ENCODE measurements around the gene TNFAIP2. TPM values are rescaled to one million over a fixed set of nuclear protein-coding genes. Genes with fewer than 3 reads are reported as not detected.

Gene TNFAIP2
- total RNA-seq, 4 donors from 2014 or later, result 25.1 to 76.3 (median 52.7) TPM

GRCh38 chr14:103142721-103143302 is 19.6 kb downstream of the TNFAIP2 start:
- no peaks in the 10 kb centered on the region for H3K9me3 ChIP-seq
- no peak overlapping the region for H3K27ac ChIP-seq
- TF ChIP-seq EP300 (IDR thresholded peaks at IDR 0.05; ENCODE audit: low read depth), result no peak
- TF ChIP-seq POLR2A (IDR thresholded peaks at IDR 0.05), result no peak
- TF ChIP-seq, protein P1, sequence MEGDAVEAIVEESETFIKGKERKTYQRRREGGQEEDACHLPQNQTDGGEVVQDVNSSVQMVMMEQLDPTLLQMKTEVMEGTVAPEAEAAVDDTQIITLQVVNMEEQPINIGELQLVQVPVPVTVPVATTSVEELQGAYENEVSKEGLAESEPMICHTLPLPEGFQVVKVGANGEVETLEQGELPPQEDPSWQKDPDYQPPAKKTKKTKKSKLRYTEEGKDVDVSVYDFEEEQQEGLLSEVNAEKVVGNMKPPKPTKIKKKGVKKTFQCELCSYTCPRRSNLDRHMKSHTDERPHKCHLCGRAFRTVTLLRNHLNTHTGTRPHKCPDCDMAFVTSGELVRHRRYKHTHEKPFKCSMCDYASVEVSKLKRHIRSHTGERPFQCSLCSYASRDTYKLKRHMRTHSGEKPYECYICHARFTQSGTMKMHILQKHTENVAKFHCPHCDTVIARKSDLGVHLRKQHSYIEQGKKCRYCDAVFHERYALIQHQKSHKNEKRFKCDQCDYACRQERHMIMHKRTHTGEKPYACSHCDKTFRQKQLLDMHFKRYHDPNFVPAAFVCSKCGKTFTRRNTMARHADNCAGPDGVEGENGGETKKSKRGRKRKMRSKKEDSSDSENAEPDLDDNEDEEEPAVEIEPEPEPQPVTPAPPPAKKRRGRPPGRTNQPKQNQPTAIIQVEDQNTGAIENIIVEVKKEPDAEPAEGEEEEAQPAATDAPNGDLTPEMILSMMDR (IDR thresholded peaks at IDR 0.05), result no peak
- TF ChIP-seq POLR2AphosphoS5 (IDR thresholded peaks at IDR 0.05), result no peak
- WGBS, 2 donors (ENCODE audit: low coverage in 1 of 2), result 0 to 92% methylated on average over 1 to 5 of the region's 5 CpGs
- H3K36me3 ChIP-seq, result no peaks in the 10 kb centered on the region
- H3K4me3 ChIP-seq, result no peak overlapping the region
- no peak for DNase-seq
- intact Hi-C loops (cut with DNase I; ENCODE audit: low total_unique reads), result no loop called here
- in situ Hi-C loops (cut with MboI; ENCODE audit: low pct_ligation_motif_present in 1 of 4, low pct_unique_long_range_greater_than_20kb in 1 of 4, low sequenced_read_pairs in 3 of 4), result no loop called here
- peaks cover 0 to 15% (median 6%) of the 10 kb centered on the region in 4 donors for H3K4me1 ChIP-seq
- peaks cover 44% of the 10 kb centered on the region for H3K27me3 ChIP-seq

DNA sequence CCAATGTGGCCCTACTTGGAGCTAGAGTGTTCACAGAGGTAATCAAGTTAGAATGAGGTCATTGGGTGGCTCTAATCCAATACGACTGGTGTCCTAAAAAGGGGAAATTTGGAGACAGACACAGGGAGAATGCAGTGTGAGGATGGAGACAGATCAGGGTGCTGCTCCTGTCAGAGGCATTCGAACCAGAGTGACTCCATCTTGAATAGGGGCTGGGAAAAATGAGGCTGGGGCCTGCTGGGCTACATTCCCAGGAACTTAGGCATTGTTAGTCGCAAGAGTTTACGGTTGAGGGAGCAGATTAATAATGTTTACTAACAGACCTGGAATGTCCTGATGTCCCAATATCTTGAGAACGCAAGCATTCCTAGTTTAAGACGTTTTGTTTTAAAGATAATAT is 20.2 kb downstream of the TNFAIP2 start:
- DNase-seq, result no peak
- WGBS, 2 donors (ENCODE audit: low coverage in 1 of 2), result 25 to 78% methylated on average over 2 to 6 of the region's 6 CpGs
- H3K36me3 ChIP-seq, result no peaks in the 10 kb centered on the region
- H3K9me3 ChIP-seq, result no peaks in the 10 kb centered on the region
- H3K4me1 ChIP-seq, result peaks cover 0 to 9% (median 6%) of the 10 kb centered on the region in 4 donors
- in situ Hi-C loops (cut with MboI; ENCODE audit: low pct_ligation_motif_present in 1 of 4, low pct_unique_long_range_greater_than_20kb in 1 of 4, low sequenced_read_pairs in 3 of 4), result no loop called here
- TF ChIP-seq POLR2A (IDR thresholded peaks at IDR 0.05) (no peak), POLR2AphosphoS5 (IDR thresholded peaks at IDR 0.05) (no peak), EP300 (IDR thresholded peaks at IDR 0.05; ENCODE audit: low read depth) (no peak)
- TF ChIP-seq, protein P1 (IDR thresholded peaks at IDR 0.05), result no peak
- H3K27me3 ChIP-seq, result peaks cover 40% of the 10 kb centered on the region
- H3K4me3 ChIP-seq, result no peak overlapping the region
- H3K27ac ChIP-seq, result no peak overlapping the region
- intact Hi-C loops (cut with DNase I; ENCODE audit: low total_unique reads), result no loop called here

DNA sequence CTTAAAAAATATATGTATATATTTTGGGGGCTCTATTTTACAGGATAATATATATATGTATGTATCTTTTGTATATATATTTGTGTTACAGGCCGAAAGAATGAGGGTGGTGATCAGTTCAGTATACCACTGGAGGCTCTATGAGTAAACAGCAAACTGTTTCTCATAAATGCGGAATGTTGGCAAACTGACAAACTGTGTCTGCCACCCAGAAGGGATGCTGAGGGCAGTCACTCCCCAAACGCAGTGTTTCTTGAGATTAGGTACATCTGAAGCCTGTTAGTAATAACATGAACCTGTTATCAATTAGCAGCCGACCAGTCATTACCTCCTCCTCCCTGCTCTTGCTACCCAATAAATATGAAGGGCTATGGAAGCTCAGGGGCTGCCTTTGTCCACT is 20.8 kb downstream of the TNFAIP2 start:
- 55 to 57% methylated on average over 4 of the region's 4 CpGs for WGBS, 2 donors (ENCODE audit: low coverage in 1 of 2)
- no peak overlapping the region for H3K27ac ChIP-seq
- no peak overlapping the region for H3K4me3 ChIP-seq
- no peaks in the 10 kb centered on the region for H3K36me3 ChIP-seq
- peaks cover 34% of the 10 kb centered on the region for H3K27me3 ChIP-seq
- H3K9me3 ChIP-seq, result no peaks in the 10 kb centered on the region
- DNase-seq, result no peak
- peaks cover 0 to 4% (median 1%) of the 10 kb centered on the region in 4 donors for H3K4me1 ChIP-seq
- TF ChIP-seq EP300 (IDR thresholded peaks at IDR 0.05; ENCODE audit: low read depth), result no peak
- TF ChIP-seq, protein P1 (IDR thresholded peaks at IDR 0.05), result no peak
- no peak for TF ChIP-seq POLR2AphosphoS5 (IDR thresholded peaks at IDR 0.05)
- no peak for TF ChIP-seq POLR2A (IDR thresholded peaks at IDR 0.05)
- intact Hi-C loops (cut with DNase I; ENCODE audit: low total_unique reads) (no loop called here), in situ Hi-C loops (cut with MboI; ENCODE audit: low pct_ligation_motif_present in 1 of 4, low pct_unique_long_range_greater_than_20kb in 1 of 4, low sequenced_read_pairs in 3 of 4) (no loop called here)

- no peak for DNase-seq
- intact Hi-C loops (cut with DNase I; ENCODE audit: low total_unique reads), result no loop called here
- Histone ChIP-seq H3K27me3 (peaks cover 30% of the 10 kb centered on the region), H3K36me3 (no peaks in the 10 kb centered on the region), H3K4me3 (no peak overlapping the region), H3K27ac (no peak overlapping the region), H3K4me1 (no peaks in the 10 kb centered on the region), H3K9me3 (no peaks in the 10 kb centered on the region)
- in situ Hi-C loops (cut with MboI; ENCODE audit: low pct_ligation_motif_present in 1 of 4, low pct_unique_long_range_greater_than_20kb in 1 of 4, low sequenced_read_pairs in 3 of 4), result no loop called here
- WGBS, 2 donors (ENCODE audit: low coverage in 1 of 2), result 90% methylated on average over 3 to 19 of the region's 19 CpGs
- TF ChIP-seq POLR2A (IDR thresholded peaks at IDR 0.05), result no peak
- no peak for TF ChIP-seq EP300 (IDR thresholded peaks at IDR 0.05; ENCODE audit: low read depth)
- TF ChIP-seq POLR2AphosphoS5 (IDR thresholded peaks at IDR 0.05), result no peak
- TF ChIP-seq, protein P1 (IDR thresholded peaks at IDR 0.05), result no peak
These were observed 23.0 kb downstream of the TNFAIP2 start for GRCh38 chr14:103146141-103146709.

Data from transverse colon (tissue), 4 donors.